HepG2 (cell line): ENCODE results near the gene PEAK3. TPM values are rescaled to one million over a fixed set of nuclear protein-coding genes. Genes with fewer than 3 reads are reported as not detected.
A peak's percentile ranks its signal among the peaks of the same experiment; 100 is the strongest.

Experiments used
- AGO2 ChIP-seq: fragments of 200-400 bp; formaldehyde crosslinking; optimal IDR thresholded peaks from 2 replicates; pipeline ENCODE3; 2017; ENCODE audit warnings: mild to moderate bottlenecking, low read depth, low read length, moderate library complexity
- HBP1 ChIP-seq: IDR thresholded peaks from 2 replicates; pipeline ENCODE4 v1.6.1; 2016; ENCODE audit warnings: low read depth, control low read depth
- MED8 ChIP-seq: sonication (generic); formaldehyde crosslinking; IDR thresholded peaks from 2 replicates; pipeline ENCODE4 v1.8.1; 2023; ENCODE audit warnings: mild to moderate bottlenecking, missing genetic modification reagents; ENCODE audit not compliant: insufficient replicate concordance
- SRSF9 ChIP-seq: fragments of 200-400 bp; formaldehyde crosslinking; IDR thresholded peaks from 2 replicates; pipeline ENCODE4 v1.6.1; 2018; ENCODE audit warnings: borderline replicate concordance, mild to moderate bottlenecking, low read depth, low read length; ENCODE audit not compliant: insufficient read depth, poor library complexity, severe bottlenecking
- ZBTB4 ChIP-seq: sonication (generic); formaldehyde crosslinking; IDR thresholded peaks from 2 replicates; pipeline ENCODE4 v1.4.0; 2020; ENCODE audit warnings: missing genetic modification reagents, mild to moderate bottlenecking, borderline replicate concordance
- ZNF496 ChIP-seq: sonication (generic); formaldehyde crosslinking; IDR thresholded peaks from 2 replicates; pipeline ENCODE4 v1.8.1; 2023; ENCODE audit warnings: mild to moderate bottlenecking, moderate library complexity, missing genetic modification reagents; ENCODE audit not compliant: insufficient replicate concordance
- ZNF639 ChIP-seq: conservative IDR thresholded peaks from 2 replicates; pipeline ENCODE4 v1.6.1; 2018; ENCODE audit warnings: missing genetic modification reagents
- polyA plus RNA-seq, 8 experiments: library from polyadenylated mRNA; depleted of rRNA in 3 of 8; stranded (reverse) in 7 of 8; unstranded in 1 of 8; fragments of >200 nt; fragmentation: Illumina TruSeq in 4 of 8; extraction: Trizol in 4 of 8; gene quantifications; 2 replicates each; pipeline versions ENCODE4 v1.2.1 to v1.2.3, GENCODE V29; 2011 to 2016; ENCODE audit warnings: low read depth in 4 of 8, missing spikeins in 1 of 8, mixed read lengths in 1 of 8; ENCODE audit not compliant: insufficient read depth in 1 of 8
- total RNA-seq, 5 experiments: library from RNA; depleted of rRNA; stranded (reverse); fragments of >200 nt; fragmentation: Illumina TruSeq; extraction: Trizol; gene quantifications; 2 replicates each; pipeline ENCODE4 v1.2.3, GENCODE V29; 2016; ENCODE audit warnings: low read depth in 1 of 5

Gene PEAK3
- total and polyA plus RNA-seq, 2 of the 13 experiments (the other 11 are each of a cell fraction or from before 2014, with no cell fraction given), result not detected

DNA sequence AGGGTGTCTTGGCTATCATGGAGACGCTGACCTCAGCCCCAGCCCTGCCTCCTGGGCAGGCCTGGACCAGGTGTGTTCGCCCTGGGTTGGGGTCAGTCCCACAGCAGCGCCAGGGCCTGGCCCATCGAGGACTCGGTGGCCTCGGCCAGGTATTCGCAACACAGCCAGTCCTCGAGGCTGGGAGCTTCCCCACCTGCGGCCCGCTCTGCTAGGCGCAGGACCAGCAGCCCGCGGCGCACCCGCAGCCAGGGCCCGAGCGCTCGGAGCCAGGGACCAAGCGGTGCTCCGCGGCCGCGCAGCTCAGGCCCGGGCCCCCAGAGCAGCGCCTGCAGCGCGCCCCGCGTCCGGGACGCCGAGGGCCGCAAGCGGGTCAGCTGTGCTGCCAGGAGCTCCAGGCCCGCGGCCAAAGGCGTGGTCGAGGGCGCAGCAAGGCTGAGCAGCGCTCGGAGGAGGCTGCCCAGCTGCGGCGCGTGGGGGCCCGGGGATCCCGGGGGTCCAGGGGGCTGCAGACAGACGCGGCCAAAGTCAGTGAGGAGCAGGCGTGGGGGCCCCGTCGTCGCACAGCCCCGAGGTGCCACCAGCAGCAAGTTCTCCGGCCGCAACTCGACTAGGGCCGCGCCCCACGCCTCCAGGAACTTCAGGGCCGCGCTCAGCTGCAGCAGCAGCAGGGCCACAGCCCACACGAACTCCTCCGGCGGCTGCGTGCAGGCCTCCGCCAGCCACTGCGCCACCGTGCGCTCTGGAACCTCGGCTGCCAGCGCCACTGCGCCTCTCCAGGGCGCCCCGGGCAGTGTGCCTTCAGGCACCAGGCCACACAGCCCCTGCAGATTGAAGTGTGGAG lies 6.2 kb downstream of the PEAK3 start (continued):
- TF ChIP-seq AGO2 (peak; percentile 32), SRSF9 (no peak), ZBTB4 (CRISPR knock-in tag) (0 out of 2 replicates have a peak, but pooled peaks have one; percentile 8), ZNF496 (CRISPR knock-in tag) (no peak), MED8 (CRISPR knock-in tag) (no peak), ZNF639 (CRISPR knock-in tag) (no peak), HBP1 (CRISPR knock-in tag) (no peak)
